Activated T-cell treated with anti-CD3 and anti-CD28 coated beads, Interleukin-2, amount 50 U/mL, for 4 hours (primary cell): ENCODE results near the gene PHLDB1. TPM values are rescaled to one million over a fixed set of nuclear protein-coding genes. Genes with fewer than 3 reads are reported as not detected.
"Not testable (repeated sequence)": the region's sequence is repeated elsewhere in the genome, so short reads cannot be mapped to it uniquely, and the experiment has no call there.

ENCODE experiments used
- ATAC-seq, 2 donors: fragments of 200-7000 bp; cut with Tn5 transposase; one replicate each; pipeline ENCODE4 v1.10.0; 2021
- DNase-seq: peaks from one replicate; pipeline ENCODE4 v3.0.0-alpha.2; 2020
- H3K27me3 Mint-ChIP-seq: one replicate; pipeline ENCODE4 v1.8.0; 2021; ENCODE audit warnings: low read depth, mixed read lengths
- H3K36me3 Mint-ChIP-seq: one replicate; pipeline ENCODE4 v1.8.0; 2022; ENCODE audit warnings: mixed read lengths; ENCODE audit not compliant: insufficient read depth
- H3K4me1 Mint-ChIP-seq: one replicate; pipeline ENCODE4 v1.8.0; 2021; ENCODE audit warnings: low read depth, mixed read lengths
- H3K4me3 Mint-ChIP-seq: one replicate; pipeline ENCODE4 v1.8.0; 2021; ENCODE audit warnings: mild to moderate bottlenecking, moderate library complexity, mixed read lengths
- H3K9me3 Mint-ChIP-seq: one replicate; pipeline ENCODE4 v1.8.0; 2021; ENCODE audit warnings: mixed read lengths
- total RNA-seq, 3 donors: library from RNA; stranded (reverse); gene quantifications; one replicate each; pipeline ENCODE4 v1.2.1, GENCODE V29; 2021

PHLDB1 gene
- total RNA-seq, 3 donors from 2014 or later, result 0.90 to 1.9 (median 1.3) TPM

DNA sequence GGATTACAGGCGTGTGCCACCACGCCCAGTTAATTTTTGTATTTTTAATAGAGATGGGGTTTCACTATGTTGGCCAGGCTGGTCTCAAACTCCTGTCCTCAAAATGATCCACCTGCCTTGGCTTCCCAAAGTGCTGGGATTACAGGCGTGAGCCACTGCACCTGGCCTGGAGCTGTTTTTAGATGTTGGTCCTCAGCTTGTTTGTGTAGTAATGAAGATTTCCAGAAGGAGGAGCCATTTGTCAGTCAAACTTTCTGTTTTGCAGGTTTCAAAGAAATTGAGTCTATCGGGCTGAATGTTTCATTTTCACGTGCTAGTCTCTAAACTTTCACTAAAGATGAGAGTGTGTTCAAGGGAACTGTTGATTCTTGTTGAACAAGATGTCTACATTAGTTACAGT is 12.4 kb upstream of the PHLDB1 start:
- ATAC-seq, result peak; percentile 73 to 84
- DNase-seq, H3K9me3 Mint-ChIP-seq, H3K4me3 Mint-ChIP-seq, H3K27me3 Mint-ChIP-seq: not testable (repeated sequence)
- Mint-ChIP-seq H3K4me1 (peaks cover 15% of the 10 kb centered on the region), H3K36me3 (peaks cover 32% of the 10 kb centered on the region)

DNA sequence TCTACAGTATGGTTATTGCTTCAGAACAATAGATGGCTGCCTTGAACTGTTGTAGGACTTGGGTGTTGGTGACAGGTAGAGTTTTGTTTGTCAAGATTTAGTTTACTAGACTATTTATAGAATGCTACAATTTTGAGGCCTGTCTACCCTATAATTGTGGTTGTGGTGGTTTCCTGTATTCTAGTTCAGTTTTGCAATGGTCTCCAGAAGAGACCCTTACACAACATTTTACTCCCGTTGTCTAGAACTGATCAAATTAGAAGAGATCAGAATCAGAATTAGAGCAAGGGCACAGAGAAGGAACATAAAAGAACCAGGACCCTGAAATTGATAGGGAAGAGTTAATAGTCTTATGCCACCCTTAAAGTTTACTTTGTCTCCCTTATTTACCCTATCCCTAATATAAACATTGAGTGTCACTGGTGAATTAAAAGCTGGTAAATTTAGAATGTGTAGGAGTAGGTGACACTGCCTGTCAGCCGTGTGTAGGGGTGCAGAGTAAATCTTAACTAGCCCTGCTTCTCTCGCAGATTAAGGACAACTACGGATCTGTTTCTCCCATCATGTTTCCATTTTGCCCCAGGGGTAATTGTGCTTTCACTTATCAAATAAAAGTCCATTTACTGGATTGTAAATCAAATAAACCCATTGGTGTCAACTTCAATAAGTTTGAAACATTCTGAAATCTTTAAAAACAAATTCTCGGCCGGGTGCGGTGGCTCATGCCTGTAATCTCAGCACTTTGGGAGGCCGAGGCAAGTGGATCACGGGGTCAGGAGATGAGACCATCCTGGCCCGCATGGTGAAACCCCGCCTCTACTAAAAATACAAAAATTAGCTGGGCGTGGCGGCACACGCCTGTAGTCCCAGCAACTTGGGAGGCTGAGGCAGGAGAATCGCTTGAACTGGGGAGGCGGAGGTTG is 10.9 kb upstream of the PHLDB1 start:
- Mint-ChIP-seq H3K27me3 (no peaks in the 10 kb centered on the region), H3K9me3 (no peaks in the 10 kb centered on the region), H3K36me3 (peaks cover 34% of the 10 kb centered on the region), H3K4me1 (peaks cover 15% of the 10 kb centered on the region), H3K4me3 (no peak overlapping the region)
- no peak for ATAC-seq
- DNase-seq, result no peak

DNA sequence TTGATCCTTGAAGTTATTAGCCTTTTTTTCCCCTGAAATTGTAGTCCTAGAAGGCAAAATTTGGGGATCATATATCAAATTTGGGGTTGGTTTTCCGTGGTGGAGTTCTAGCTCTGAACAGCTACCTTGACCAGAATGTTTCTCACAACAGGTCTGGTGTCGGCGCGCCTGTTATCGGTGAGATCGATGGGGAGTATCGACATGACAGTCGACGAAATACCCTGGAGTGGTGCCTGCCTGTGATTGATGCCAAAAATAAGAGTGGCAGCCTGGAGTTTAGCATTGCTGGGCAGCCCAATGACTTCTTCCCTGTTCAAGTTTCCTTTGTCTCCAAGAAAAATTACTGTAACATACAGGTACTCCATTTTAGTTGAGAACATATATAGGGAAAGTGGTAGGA is 9.9 kb upstream of the PHLDB1 start:
- no peaks in the 10 kb centered on the region for H3K27me3 Mint-ChIP-seq
- no peak overlapping the region for H3K4me3 Mint-ChIP-seq
- no peaks in the 10 kb centered on the region for H3K9me3 Mint-ChIP-seq
- H3K4me1 Mint-ChIP-seq, result peaks cover 15% of the 10 kb centered on the region
- H3K36me3 Mint-ChIP-seq, result peaks cover 44% of the 10 kb centered on the region
- DNase-seq (no peak), ATAC-seq (no peak)

DNA sequence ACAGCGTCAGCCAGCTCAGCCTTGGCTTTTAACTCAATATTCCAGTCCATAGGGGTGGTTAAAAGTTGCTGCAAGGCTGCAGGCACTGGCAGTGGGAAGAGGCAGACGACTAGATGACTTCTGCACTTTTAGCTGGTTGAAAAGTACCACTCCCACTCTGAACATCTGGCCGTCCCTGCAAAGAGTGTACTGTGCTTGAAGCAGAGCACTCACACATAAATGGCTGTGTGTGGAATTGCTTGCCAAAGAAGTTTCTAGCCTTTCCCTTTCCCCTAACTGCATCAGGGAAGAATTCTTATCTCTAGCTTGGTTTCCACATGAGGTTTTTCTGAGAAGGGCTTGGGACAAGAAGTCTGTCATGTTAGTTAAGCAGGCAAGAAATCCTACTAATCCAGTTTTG is 5.1 kb upstream of the PHLDB1 start:
- ATAC-seq, result no peak
- Mint-ChIP-seq H3K4me1 (peaks cover 1% of the 10 kb centered on the region), H3K36me3 (peaks cover 31% of the 10 kb centered on the region), H3K27me3 (no peaks in the 10 kb centered on the region), H3K4me3 (no peak overlapping the region), H3K9me3 (no peaks in the 10 kb centered on the region)
- no peak for DNase-seq

DNA sequence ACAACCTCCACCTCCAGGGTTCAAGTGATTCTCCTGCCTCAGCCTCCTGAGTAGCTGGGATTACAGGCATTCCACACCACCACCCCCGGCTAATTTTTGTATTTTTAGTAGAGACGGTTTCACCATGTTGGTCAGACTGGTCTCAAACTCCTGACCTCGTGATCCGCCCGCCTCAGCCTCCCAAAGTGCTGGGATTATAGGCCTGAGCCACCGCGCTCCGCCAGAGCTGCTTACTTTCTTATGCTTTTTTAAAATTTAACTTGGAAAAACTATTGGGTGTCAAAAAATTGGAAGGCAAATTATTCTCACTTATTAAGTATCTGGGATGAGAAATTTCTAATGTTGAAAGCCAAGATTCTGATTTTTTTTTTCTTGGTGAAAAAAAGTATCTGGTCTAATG is 3.7 kb upstream of the PHLDB1 start:
- ATAC-seq, H3K4me1 Mint-ChIP-seq, H3K4me3 Mint-ChIP-seq, H3K9me3 Mint-ChIP-seq, DNase-seq, H3K27me3 Mint-ChIP-seq: not testable (repeated sequence)
- H3K36me3 Mint-ChIP-seq, result peaks cover 31% of the 10 kb centered on the region

DNA sequence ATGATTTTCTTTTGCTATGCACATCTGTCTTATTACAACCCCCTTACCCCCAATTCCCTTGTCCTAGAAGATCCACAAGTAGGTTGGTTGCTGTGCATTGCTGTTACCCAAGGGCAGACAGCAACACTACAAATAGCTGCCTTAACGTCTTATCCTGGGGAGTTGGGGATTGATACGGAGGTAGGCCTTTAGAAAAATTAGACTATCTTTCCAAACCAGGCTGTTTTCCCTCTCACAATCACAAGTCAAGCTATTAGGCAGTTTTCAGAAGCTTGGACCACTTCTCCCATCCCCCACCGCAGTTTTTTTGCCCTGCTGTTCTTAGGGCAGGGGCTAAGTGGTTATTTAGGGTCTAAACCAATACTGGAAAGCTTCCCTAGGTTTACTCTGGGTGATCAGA is 2.8 kb upstream of the PHLDB1 start:
- ATAC-seq, result no peak
- Mint-ChIP-seq H3K27me3 (peaks cover 7% of the 10 kb centered on the region), H3K36me3 (peaks cover 27% of the 10 kb centered on the region), H3K4me1 (peaks cover 13% of the 10 kb centered on the region), H3K4me3 (no peak overlapping the region), H3K9me3 (no peaks in the 10 kb centered on the region)
- no peak for DNase-seq

DNA sequence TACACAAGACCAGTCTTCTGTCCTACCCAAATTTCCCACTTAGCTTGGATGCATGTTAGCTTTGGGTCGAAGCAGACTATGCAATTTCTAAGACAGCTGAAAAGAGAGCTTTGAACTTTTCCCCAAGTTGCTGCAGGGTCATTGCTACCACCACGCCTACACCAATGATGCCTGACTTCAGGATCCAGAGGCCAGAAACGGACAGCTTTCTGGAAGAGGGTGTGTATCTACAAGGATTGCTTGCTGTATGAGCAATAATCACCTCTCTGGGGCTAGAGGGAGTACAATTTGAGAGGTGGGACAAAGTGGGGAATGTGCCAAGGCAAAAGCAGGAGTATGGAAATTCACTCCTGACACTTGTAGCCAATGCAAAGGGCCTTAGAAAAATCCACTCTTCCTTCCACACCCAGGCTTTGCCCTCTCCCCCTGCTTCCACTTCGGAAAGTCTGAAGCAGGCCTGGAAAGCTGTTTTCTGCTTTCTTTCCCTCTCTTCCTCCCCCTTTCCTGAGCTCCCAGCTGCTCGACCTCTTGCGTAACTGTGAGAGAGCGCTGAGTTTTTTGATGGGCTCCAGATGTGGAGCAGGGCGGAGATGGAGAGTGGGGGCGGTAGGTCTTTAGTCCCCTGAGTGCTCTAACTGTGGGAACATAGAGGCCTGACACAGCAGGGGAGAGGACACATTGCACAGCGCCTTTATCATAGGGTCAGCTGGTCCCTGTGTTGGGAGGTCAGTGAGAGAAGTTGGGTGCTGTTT is 2.1 kb upstream of the PHLDB1 start:
- no peak for ATAC-seq
- H3K9me3 Mint-ChIP-seq, result no peaks in the 10 kb centered on the region
- H3K27me3 Mint-ChIP-seq, result peaks cover 10% of the 10 kb centered on the region
- DNase-seq, result no peak
- peaks cover 18% of the 10 kb centered on the region for H3K4me1 Mint-ChIP-seq
- no peak overlapping the region for H3K4me3 Mint-ChIP-seq
- H3K36me3 Mint-ChIP-seq, result peaks cover 20% of the 10 kb centered on the region

DNA sequence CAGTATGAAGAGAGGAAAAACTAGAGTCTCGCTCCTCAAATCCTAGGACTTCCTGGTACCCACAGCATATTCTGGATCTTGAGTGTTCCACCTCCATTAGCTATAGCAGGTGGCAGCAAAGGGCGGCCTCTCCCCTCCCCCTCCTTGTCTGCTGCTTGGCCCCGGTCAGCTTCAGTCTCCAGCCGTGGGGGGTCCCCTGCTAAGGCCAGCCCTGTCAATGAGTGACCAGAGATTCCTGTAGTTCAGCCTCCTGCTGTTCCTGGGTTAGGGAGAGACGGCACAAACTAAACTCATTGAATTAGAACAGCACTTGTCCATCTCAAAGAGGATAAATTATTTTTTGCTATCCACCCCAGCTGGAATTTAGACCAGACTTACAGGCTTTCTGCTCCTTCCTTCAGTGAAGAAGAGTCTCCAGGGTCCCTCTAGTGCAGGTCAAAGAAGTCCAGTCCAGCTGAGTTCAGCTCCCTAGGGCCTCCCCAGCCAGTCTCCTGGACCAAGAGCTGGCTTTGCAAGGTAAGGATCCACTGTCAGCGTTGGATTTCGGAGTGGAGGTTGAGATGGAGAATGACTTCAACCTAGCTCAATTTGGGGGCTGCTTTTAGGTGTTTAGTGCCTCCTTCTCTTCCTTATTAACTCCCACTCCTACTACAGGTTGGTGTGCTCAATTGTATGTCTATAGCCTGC is 1.1 kb upstream of the PHLDB1 start:
- Mint-ChIP-seq H3K36me3 (peaks cover 15% of the 10 kb centered on the region), H3K9me3 (no peaks in the 10 kb centered on the region), H3K4me1 (peaks cover 21% of the 10 kb centered on the region), H3K4me3 (peak overlapping the region; percentile 32), H3K27me3 (peaks cover 13% of the 10 kb centered on the region)
- no peak for DNase-seq
- ATAC-seq, result no peak

DNA sequence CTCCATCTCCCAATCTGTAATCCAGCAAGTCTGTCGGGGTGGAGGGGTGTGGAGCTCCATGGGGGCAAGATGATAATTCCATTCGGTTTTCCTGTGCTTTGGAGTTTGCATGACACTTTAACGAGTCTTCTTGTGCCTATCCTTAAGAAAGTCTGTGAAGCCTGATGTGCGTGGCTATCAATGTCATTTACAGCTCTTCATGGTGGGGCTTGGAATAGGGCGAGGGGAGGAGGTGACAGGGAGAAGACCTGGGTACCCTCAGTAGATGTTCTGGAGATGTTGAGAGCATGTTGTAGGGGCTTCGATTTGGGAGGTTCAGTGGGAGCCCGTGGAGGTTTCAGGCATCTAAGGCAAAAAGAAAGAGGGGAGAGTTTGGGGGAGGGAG is 579 bp upstream of the PHLDB1 start:
- peaks cover 13% of the 10 kb centered on the region for H3K27me3 Mint-ChIP-seq

DNA sequence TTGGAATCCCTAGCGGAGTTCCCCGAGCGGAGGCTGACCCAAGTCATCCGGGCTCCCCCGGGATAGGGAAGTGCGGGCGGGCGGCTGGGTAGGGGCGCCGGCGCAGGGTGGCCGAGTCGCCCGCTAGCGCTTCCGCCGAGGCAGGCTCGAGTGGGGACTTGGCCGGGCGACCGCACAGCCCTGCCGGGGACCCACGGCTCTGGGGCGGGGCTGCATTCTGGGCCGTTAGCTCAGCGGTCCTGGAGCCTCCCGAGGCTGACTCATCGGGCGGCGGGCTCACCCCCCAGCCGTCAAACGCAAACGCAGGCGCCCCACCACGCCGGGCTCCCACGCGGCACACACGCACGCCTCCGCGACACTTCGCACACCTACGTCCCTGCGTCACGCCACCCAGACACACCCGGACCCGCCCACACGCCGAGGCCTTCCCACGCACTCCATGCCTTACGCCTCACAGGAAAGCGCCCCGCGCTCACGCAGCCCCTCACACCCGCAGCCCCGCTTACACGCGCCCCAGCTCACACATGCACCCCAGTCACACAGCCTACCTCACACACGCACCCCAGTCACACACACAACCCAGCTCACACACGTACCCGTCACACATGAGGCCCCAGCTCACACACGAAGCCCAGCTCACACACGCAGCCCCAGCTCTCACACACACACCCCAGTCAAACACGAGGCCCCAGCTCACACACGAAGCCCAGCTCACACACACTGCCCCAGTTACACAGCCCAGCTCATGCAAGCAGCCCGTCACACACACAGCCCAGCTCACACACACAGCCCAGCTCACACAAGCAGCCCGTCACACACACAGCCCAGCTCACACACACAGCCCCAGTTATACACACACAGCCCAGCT is 1.2 kb downstream of the PHLDB1 start:
- Mint-ChIP-seq H3K27me3 (peaks cover 13% of the 10 kb centered on the region), H3K4me1 (peaks cover 22% of the 10 kb centered on the region)
- ATAC-seq, result peak; percentile 64 to 65

More for the DNA sequence above, 579 bp upstream of the PHLDB1 start:
- ATAC-seq, result no peak
- DNase-seq, result no peak
- no peaks in the 10 kb centered on the region for H3K9me3 Mint-ChIP-seq
- peaks cover 22% of the 10 kb centered on the region for H3K4me1 Mint-ChIP-seq
- peaks cover 11% of the 10 kb centered on the region for H3K36me3 Mint-ChIP-seq
- peak overlapping the region; percentile 32 for H3K4me3 Mint-ChIP-seq

DNA sequence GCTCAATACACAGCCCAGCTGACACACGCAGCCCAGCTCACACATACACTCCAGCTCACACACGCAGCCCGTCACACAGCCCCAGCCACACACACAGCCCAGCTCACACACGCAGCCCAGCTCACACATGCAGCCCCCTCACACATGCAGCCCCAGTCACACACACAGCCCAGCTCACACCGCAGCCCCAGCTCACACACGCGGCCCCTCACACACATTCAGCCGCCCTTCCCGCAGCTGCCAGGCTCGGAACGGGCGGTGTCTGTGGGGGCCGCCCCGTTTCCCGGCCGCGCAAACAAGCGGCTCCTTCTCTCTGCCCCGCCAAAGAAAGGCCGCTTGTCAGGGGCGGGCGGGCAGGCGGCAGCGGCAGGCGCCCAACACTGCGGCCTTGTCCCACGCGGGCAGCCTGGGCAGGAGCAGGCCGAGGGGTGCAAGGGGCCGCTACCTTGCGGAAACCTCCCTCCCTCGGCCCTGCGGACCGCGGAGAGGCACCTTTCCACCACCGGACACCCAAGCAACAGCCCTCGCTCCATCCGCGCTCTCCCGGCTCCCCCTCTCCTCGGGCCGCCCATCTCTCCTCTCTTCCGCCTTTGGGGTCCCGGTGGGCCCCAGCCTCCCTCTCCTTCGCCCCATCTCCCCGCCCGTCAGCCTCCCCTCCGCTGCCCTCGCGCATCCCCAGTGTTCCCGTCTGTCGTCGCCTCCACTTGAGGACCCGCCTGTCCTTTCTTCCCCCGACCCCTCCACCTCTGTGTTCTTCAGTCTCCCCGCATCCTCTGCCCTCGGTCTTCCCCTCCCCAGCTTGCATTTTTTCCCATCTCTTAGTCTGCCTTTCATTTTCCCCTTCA is 2.2 kb downstream of the PHLDB1 start:
- no peaks in the 10 kb centered on the region for H3K36me3 Mint-ChIP-seq
- ATAC-seq (peak; percentile 11 to 23), DNase-seq (peak; percentile 20)
- H3K27me3 Mint-ChIP-seq, result peaks cover 15% of the 10 kb centered on the region
- no peaks in the 10 kb centered on the region for H3K9me3 Mint-ChIP-seq
- peak overlapping the region; percentile 56 for H3K4me3 Mint-ChIP-seq
- H3K4me1 Mint-ChIP-seq, result peaks cover 22% of the 10 kb centered on the region

More for the DNA sequence above, 1.2 kb downstream of the PHLDB1 start:
- H3K36me3 Mint-ChIP-seq, result peaks cover 1% of the 10 kb centered on the region
- H3K9me3 Mint-ChIP-seq, result no peaks in the 10 kb centered on the region
- H3K4me3 Mint-ChIP-seq, result peak overlapping the region; percentile 56
- DNase-seq, result peak; percentile 92

DNA sequence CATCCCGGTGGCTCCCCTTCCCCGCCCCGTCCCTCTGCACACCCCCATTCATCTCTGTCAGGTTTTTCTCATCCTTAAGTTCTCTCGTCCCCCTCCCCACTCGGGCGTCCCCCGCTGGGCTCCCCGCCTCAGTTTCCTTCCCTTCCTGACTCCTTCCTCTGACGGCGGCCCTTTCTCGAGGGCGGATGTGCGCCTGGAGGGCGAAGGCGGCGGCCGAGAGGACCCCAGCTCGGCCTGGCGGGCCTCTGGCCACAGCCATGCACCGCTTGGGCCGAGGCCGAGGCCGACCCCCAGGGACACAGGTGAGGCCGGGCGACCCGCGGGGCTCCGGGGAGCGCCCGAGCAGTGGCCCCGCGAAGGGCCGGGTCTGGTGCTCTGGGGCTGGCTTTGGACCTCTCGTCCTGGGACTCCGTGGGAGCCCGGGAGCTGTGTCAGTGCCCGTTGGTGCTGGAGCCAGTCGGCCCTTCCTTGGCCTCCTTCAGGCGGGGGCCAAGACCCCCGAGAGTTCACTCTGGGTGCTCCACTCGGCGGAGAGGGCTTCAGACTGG is 2.9 kb downstream of the PHLDB1 start:
- peaks cover 22% of the 10 kb centered on the region for H3K4me1 Mint-ChIP-seq
- ATAC-seq (no peak), DNase-seq (no peak)
- no peaks in the 10 kb centered on the region for H3K9me3 Mint-ChIP-seq
- no peaks in the 10 kb centered on the region for H3K36me3 Mint-ChIP-seq
- H3K4me3 Mint-ChIP-seq, result peak overlapping the region; percentile 56
- H3K27me3 Mint-ChIP-seq, result peaks cover 15% of the 10 kb centered on the region
